ENCODE measurements around the gene GVQW3.

DNA sequence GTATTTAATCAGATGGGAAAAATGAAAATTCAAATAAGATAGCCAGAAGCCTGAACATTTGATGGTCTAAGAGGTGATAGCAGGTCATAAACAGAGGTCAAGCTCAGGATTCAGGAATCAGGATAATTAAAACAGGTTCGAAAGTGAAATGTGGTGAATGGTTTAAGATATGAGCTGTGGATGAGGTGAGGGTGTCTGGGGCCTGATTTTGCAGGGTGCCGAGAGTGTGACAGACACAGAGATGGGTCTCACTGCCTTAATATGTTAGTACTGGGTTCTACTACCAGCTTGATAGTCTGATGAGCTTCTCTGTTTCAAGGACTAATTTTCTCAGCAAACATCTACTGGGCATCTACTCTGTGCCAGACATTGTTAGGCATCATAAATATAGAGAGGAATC lies 43.8 kb downstream of the GVQW3 start:
- no peak for TF ChIP-seq KLF1 (tag by site-specific recombination; IDR thresholded peaks at IDR 0.05)
- no peak for TF ChIP-seq ZNF792 (tag by site-specific recombination; IDR thresholded peaks at IDR 0.05)
